OCI-LY1 (cell line): Measurements from ENCODE around the gene IDH2.

Experiments used
- H2AFZ ChIP-seq: fragments of 200-600 bp; sonication (generic), shearing (Covaris generic); 2 replicates; pipeline ENCODE4 v1.6.0; 2014; ENCODE audit warnings: antibody characterized with exemption, mild to moderate bottlenecking, low read length
- H3F3A ChIP-seq: fragments of 200-600 bp; sonication (generic), shearing (Covaris generic); 2 replicates; pipeline ENCODE4 v1.6.0; 2014; ENCODE audit warnings: mild to moderate bottlenecking, antibody characterized with exemption, low read length, moderate library complexity; ENCODE audit not compliant: insufficient read depth
- H3K27ac ChIP-seq: fragments of 200-600 bp; sonication (generic); 2 replicates; pipeline ENCODE4 v1.5.1; 2014; ENCODE audit warnings: low read length, mixed run types, mild to moderate bottlenecking, low read depth; ENCODE audit not compliant: poor library complexity, severe bottlenecking
- H3K27me3 ChIP-seq: fragments of 200-600 bp; sonication (generic); 2 replicates; pipeline ENCODE4 v1.6.0; 2014; ENCODE audit warnings: antibody characterized with exemption, mild to moderate bottlenecking, low read length, moderate library complexity; ENCODE audit not compliant: insufficient read depth
- H3K36me3 ChIP-seq: fragments of 200-600 bp; sonication (generic); 2 replicates; pipeline ENCODE4 v1.6.1; 2014; ENCODE audit warnings: mild to moderate bottlenecking, antibody characterized with exemption, low read length, moderate library complexity, mixed read lengths; ENCODE audit not compliant: insufficient read depth
- H3K4me1 ChIP-seq: fragments of 200-600 bp; sonication (generic); 2 replicates; pipeline ENCODE4 v1.5.1; 2014; ENCODE audit warnings: mild to moderate bottlenecking, low read length, moderate library complexity; ENCODE audit not compliant: insufficient read depth, severe bottlenecking
- H3K4me2 ChIP-seq: fragments of 200-600 bp; sonication (generic), shearing (Covaris generic); 2 replicates; pipeline ENCODE4 v1.6.1; 2014; ENCODE audit warnings: low read length
- H3K4me3 ChIP-seq: fragments of 200-600 bp; sonication (generic); 2 replicates; pipeline ENCODE4 v1.5.1; 2014; ENCODE audit warnings: low read length, low read depth, mild to moderate bottlenecking, mixed read lengths; ENCODE audit not compliant: poor library complexity, severe bottlenecking
- H3K79me2 ChIP-seq: fragments of 200-600 bp; shearing (Covaris generic); 2 replicates; pipeline ENCODE4 v1.6.1; 2016; ENCODE audit warnings: mixed run types, low read length, mixed read lengths; ENCODE audit not compliant: insufficient read depth
- H3K9ac ChIP-seq: fragments of 200-600 bp; sonication (generic), shearing (Covaris generic); 2 replicates; pipeline ENCODE4 v1.6.1; 2014; ENCODE audit warnings: mild to moderate bottlenecking, low read length, mixed read lengths
- H3K9me2 ChIP-seq: fragments of 200-600 bp; sonication (generic), shearing (Covaris generic); 2 replicates; pipeline ENCODE4 v1.6.1; 2014; ENCODE audit warnings: low read depth, mild to moderate bottlenecking, low read length, mixed read lengths
- H3K9me3 ChIP-seq: fragments of 200-600 bp; shearing (Covaris generic); 2 replicates; pipeline ENCODE4 v1.6.1; 2014; ENCODE audit warnings: low read length, mixed read lengths
- H4K20me1 ChIP-seq: fragments of 200-600 bp; sonication (generic), shearing (Covaris generic); 2 replicates; pipeline ENCODE4 v1.6.0; 2016; ENCODE audit warnings: mild to moderate bottlenecking, low read length; ENCODE audit not compliant: insufficient read depth
- CTCF ChIP-seq: fragments of 200-600 bp; sonication (generic), shearing (Covaris generic); IDR thresholded peaks from 2 replicates; pipeline ENCODE4 v1.5.1; 2017; ENCODE audit warnings: mild to moderate bottlenecking, antibody characterized with exemption, low read length, moderate library complexity, mixed read lengths
- EZH2 ChIP-seq: fragments of 200-600 bp; sonication (generic), shearing (Covaris generic); IDR thresholded peaks from 2 replicates; pipeline ENCODE4 v1.8.0; 2017; ENCODE audit warnings: borderline replicate concordance, mixed run types, mild to moderate bottlenecking, antibody characterized with exemption, low read length, moderate library complexity, mixed read lengths

Gene IDH2

GRCh38 chr15:90086868-90087268 lies 15.4 kb downstream of the IDH2 start:
- Histone ChIP-seq H3F3A (no peaks in the 10 kb centered on the region), H3K36me3 (peaks cover 32% of the 10 kb centered on the region; the same call in 1 of the 2 replicates), H3K27ac (no peak overlapping the region)

GRCh38 chr15:90085565-90085964 lies 16.7 kb downstream of the IDH2 start:
- Histone ChIP-seq H3F3A (no peaks in the 10 kb centered on the region), H3K9me3 (no peaks in the 10 kb centered on the region), H3K9me2 (no peaks in the 10 kb centered on the region), H3K4me1 (peaks cover 17% of the 10 kb centered on the region), H2AFZ (no peak overlapping the region), H3K79me2 (no peaks in the 10 kb centered on the region), H3K27me3 (no peaks in the 10 kb centered on the region), H4K20me1 (no peaks in the 10 kb centered on the region), H3K9ac (no peak overlapping the region), H3K4me3 (no peak overlapping the region), H3K27ac (no peak overlapping the region), H3K4me2 (no peak overlapping the region), H3K36me3 (peaks cover 35% of the 10 kb centered on the region; the same call in 1 of the 2 replicates)
- TF ChIP-seq CTCF (no peak), EZH2 (no peak)

More at GRCh38 chr15:90086868-90087268, 15.4 kb downstream of the IDH2 start:
- peaks cover 17% of the 10 kb centered on the region for H3K4me1 ChIP-seq
- H3K4me2 ChIP-seq = no peak overlapping the region
- H3K9me3 ChIP-seq = no peaks in the 10 kb centered on the region
- TF ChIP-seq CTCF (peak; percentile 91), EZH2 (no peak)
- no peaks in the 10 kb centered on the region for H3K79me2 ChIP-seq
- H2AFZ ChIP-seq = no peak overlapping the region
- H3K27me3 ChIP-seq = no peaks in the 10 kb centered on the region
- H3K9me2 ChIP-seq = no peaks in the 10 kb centered on the region
- no peak overlapping the region for H3K9ac ChIP-seq
- no peaks in the 10 kb centered on the region for H4K20me1 ChIP-seq
- H3K4me3 ChIP-seq = no peak overlapping the region

GRCh38 chr15:90084876-90085423 lies 17.3 kb downstream of the IDH2 start:
- Histone ChIP-seq H3K27ac (no peak overlapping the region), H3K4me1 (peaks cover 17% of the 10 kb centered on the region), H3K27me3 (no peaks in the 10 kb centered on the region), H3F3A (no peaks in the 10 kb centered on the region), H3K79me2 (no peaks in the 10 kb centered on the region), H3K4me2 (no peak overlapping the region), H3K9me2 (no peaks in the 10 kb centered on the region), H3K36me3 (peaks cover 41% of the 10 kb centered on the region), H3K9me3 (no peaks in the 10 kb centered on the region), H3K4me3 (no peak overlapping the region), H2AFZ (no peak overlapping the region), H3K9ac (no peak overlapping the region), H4K20me1 (no peaks in the 10 kb centered on the region)
- TF ChIP-seq EZH2 = no peak
- TF ChIP-seq CTCF = no peak
